ENCODE measurements around the gene MYADML2.

- TF ChIP-seq GLIS3 (CRISPR knock-in tag; IDR thresholded peaks at IDR 0.05): no peak
- TF ChIP-seq SNAI2 (CRISPR knock-in tag; IDR thresholded peaks at IDR 0.05): no peak
- TF ChIP-seq ZNF70 (CRISPR knock-in tag; IDR thresholded peaks at IDR 0.05): no peak
- TF ChIP-seq ARNTL (CRISPR knock-in tag; IDR thresholded peaks at IDR 0.05; ENCODE audit: borderline replicate concordance, low read depth): no peak
- no peak for TF ChIP-seq ZNF8 (CRISPR knock-in tag; IDR thresholded peaks at IDR 0.05)
- TF ChIP-seq ZC3H10 (CRISPR knock-in tag; IDR thresholded peaks at IDR 0.05): no peak
- TF ChIP-seq PATZ1 (CRISPR knock-in tag; IDR thresholded peaks at IDR 0.05; ENCODE audit: borderline replicate concordance): no peak
- no peak for TF ChIP-seq ISL1 (CRISPR knock-in tag; IDR thresholded peaks at IDR 0.05)
- TF ChIP-seq CSRNP3 (CRISPR knock-in tag; IDR thresholded peaks at IDR 0.05): no peak
- TF ChIP-seq ZFP3 (CRISPR knock-in tag; IDR thresholded peaks at IDR 0.05): no peak
These were observed 13.3 kb upstream of the MYADML2 start for GRCh38 chr17:81960130-81960958.

Measured in SK-N-SH treated with all-trans-retinoic acid at 6 μM for 48 hours (cell line).